Germinal center (tissue), 1 donor: ENCODE measurements around the gene GABBR1.

Experiments
- DNase-seq: peaks from one replicate; pipeline ENCODE4 v3.0.0; 2012; ENCODE audit warnings: mixed read lengths, low spot score

The GABBR1 gene

GRCh38 chr6:29527564-29527963, 105.4 kb downstream of the GABBR1 start:
- no peak for DNase-seq

GRCh38 chr6:29527126-29527525, 105.9 kb downstream of the GABBR1 start:
- no peak for DNase-seq

- DNase-seq = no peak
Measured at GRCh38 chr6:29525311-29525639, 107.7 kb downstream of the GABBR1 start.

- no peak for DNase-seq
Measured at GRCh38 chr6:29524444-29525310, 108.3 kb downstream of the GABBR1 start.

GRCh38 chr6:29524044-29524443, 108.9 kb downstream of the GABBR1 start:
- no peak for DNase-seq

GRCh38 chr6:29522227-29522626, 110.8 kb downstream of the GABBR1 start:
- no peak for DNase-seq

- DNase-seq = no peak
Measured at GRCh38 chr6:29521006-29521680, 111.8 kb downstream of the GABBR1 start.

GRCh38 chr6:29520232-29520631, 112.8 kb downstream of the GABBR1 start:
- no peak for DNase-seq

- DNase-seq = no peak
Measured at GRCh38 chr6:29519291-29520010, 113.5 kb downstream of the GABBR1 start.

GRCh38 chr6:29517728-29518440, 115.1 kb downstream of the GABBR1 start:
- no peak for DNase-seq

GRCh38 chr6:29517245-29517644, 115.7 kb downstream of the GABBR1 start:
- DNase-seq = no peak

GRCh38 chr6:29516108-29516507, 116.9 kb downstream of the GABBR1 start:
- no peak for DNase-seq

- DNase-seq = no peak
Measured at GRCh38 chr6:29510746-29511300, 122.2 kb downstream of the GABBR1 start.

GRCh38 chr6:29510202-29510601, 122.8 kb downstream of the GABBR1 start:
- DNase-seq = no peak
